GM21390 (cell line): ENCODE data around the gene OR5K1.

Experiments
- ATAC-seq: cut with Tn5 transposase; IDR thresholded peaks from one replicate; pipeline ENCODE4 v1.9.1; 2021; ENCODE audit not compliant: unreplicated experiment

The OR5K1 gene

GRCh38 chr3:98513736-98514135, 50.7 kb downstream of the OR5K1 start:
- ATAC-seq, result no peak

- no peak for ATAC-seq
Measured at GRCh38 chr3:98514948-98515347, 51.9 kb downstream of the OR5K1 start.

GRCh38 chr3:98518816-98519215, 55.8 kb downstream of the OR5K1 start:
- ATAC-seq, result no peak

GRCh38 chr3:98519351-98519750, 56.4 kb downstream of the OR5K1 start:
- ATAC-seq, result no peak

GRCh38 chr3:98521897-98522543, 59.0 kb downstream of the OR5K1 start:
- ATAC-seq, result peak; percentile 41
